ENCODE data around the gene VTI1B.

DNA sequence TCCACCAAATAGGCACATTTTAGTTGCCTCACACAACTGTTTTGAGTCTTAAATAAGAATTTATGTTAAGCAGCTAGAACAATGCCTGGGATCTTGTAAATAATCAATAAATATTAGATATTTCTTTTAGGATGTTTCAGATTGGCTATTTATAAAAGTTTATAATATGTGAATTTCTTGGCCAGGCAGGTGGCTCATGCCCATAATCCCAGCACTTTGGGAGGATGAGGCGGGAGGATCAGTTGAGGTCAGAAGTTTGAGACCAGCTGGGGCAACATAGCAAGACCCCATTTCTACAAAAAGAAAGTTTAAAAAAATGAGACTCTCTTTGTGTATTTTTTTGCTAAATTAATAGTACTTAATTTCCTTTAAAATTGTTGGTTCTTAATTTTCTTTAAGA, 33.0 kb downstream of the VTI1B start:
- TF ChIP-seq CTCF (IDR thresholded peaks at IDR 0.05) (no peak), POLR2A (IDR thresholded peaks at IDR 0.05) (no peak)
